GM21423 (cell line): ENCODE measurements around the gene ADAMTS19.
"Not testable (repeated sequence)": the region's sequence is repeated elsewhere in the genome, so short reads cannot be mapped to it uniquely, and the experiment has no call there.

Experiments
- ATAC-seq: cut with Tn5 transposase; IDR thresholded peaks from one replicate; pipeline ENCODE4 v1.9.1; 2021; ENCODE audit warnings: mild to moderate bottlenecking, moderate library complexity; ENCODE audit not compliant: unreplicated experiment

ADAMTS19 gene

DNA sequence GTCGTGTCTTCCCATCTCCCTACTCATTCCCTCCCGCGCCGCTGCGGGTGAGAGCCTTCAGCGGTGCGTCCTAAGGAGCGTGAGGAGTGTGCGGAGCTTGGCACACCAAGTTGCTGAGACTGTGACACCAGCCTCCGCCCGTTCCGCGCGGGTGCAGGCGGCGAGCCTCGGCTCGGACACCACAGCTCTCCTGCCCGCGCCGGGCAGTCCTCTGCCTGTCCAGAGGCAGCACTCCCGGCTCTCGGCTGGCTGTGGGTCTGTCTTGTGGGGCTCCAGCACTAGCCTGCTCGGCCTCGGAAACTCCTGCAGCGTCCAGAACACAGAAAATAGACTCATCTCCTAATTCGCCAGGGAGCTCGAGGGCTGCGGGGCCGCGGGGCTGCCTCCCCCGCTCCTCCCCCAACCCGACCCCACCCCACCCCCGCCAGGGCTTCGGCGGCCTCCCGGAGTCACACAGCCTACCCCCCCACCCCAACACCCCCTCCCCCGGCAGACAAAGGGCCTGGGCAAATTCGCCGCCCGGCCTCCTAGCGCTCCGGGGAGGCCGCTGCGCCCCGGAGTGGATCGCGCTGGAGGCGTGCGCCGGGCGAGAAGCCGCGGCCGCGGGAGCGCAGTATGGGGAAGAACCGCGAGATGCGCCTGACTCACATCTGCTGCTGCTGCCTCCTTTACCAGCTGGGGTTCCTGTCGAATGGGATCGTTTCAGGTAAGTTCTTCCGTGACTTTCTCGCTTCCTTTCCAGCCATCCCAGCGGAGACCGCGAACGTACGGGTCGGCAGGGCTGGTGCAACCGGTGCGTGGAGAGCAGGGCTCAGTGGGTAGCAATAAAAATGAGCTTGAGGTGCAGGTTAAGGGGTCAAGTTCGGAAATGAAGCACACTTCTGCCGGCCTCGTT is at the start of gene ADAMTS19:
Gene ADAMTS19 (plus strand): TSS at position 522 of the 895 bp plus-strand sequence. CDS start 94 bp downstream, at position 616.
- ATAC-seq = no peak

DNA sequence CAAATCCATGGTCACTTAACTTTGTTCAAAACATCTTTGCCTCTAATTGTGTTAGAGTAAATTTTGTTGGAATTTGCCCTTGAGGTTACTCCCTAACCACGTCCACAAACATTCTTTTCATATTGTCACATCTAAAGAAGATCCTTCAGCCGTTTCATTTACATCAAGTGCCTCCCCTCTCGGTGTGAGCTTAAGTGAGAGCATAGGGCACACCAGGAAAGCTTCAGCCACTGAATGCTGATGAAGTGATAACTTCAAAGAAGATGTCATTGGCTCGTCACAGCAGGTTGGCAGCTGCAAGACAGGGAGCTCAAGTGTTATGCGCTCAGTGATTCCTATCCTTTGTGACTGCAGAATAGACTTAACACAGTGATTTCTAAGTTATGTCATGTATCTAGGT is 49.6 kb upstream of the ADAMTS19 start:
- ATAC-seq = no peak

- no peak for ATAC-seq
Observed at GRCh38 chr5:129412721-129413120, 47.4 kb upstream of the ADAMTS19 start.

DNA sequence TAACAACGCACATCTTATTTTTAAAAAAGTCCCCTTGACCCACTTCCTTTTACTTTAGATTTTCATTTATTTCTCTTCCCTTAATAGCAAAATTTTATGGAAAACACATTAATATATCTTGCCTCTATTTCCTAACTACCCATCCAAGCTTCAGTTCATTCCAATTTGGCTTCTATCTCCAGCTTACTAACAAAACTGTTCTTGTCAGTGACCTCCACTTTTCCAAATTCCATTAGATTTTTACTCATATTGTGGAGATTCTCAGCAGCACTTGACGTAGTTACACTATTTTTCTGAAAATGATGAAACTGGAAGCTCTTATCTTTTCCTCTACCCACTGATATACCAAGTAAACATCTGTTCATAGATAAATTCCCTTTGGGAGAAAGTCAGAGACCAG is 46.5 kb upstream of the ADAMTS19 start:
- ATAC-seq = no peak

GRCh38 chr5:129419292-129419691 is 40.8 kb upstream of the ADAMTS19 start:
- no peak for ATAC-seq

GRCh38 chr5:129425031-129425430 is 35.1 kb upstream of the ADAMTS19 start:
- no peak for ATAC-seq

DNA sequence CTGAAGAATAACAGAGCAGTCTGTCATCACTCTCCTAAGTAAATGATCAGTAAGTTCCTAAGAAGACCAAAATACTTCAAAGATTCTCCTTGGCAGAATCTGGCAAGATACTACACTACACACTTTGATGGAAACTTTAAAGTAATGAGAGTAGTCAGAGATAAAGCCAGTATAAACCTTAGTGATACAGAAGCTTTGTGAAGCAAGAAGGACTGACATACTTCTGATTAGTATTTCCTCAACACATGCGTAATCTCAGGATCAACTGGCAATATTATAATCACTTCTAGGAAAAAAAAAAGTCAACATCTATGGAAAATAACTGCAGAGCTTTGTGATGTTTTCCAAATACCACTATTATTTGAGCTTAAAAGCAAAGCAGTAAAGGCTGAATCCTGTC is 34.0 kb upstream of the ADAMTS19 start:
- no peak for ATAC-seq

GRCh38 chr5:129428636-129429035 is 31.5 kb upstream of the ADAMTS19 start:
- ATAC-seq = not testable (repeated sequence)

- no peak for ATAC-seq
Observed at GRCh38 chr5:129431406-129431805, 28.7 kb upstream of the ADAMTS19 start.

- no peak for ATAC-seq
Observed at GRCh38 chr5:129438322-129438721, 21.8 kb upstream of the ADAMTS19 start.

GRCh38 chr5:129440424-129440823 is 19.7 kb upstream of the ADAMTS19 start:
- no peak for ATAC-seq

DNA sequence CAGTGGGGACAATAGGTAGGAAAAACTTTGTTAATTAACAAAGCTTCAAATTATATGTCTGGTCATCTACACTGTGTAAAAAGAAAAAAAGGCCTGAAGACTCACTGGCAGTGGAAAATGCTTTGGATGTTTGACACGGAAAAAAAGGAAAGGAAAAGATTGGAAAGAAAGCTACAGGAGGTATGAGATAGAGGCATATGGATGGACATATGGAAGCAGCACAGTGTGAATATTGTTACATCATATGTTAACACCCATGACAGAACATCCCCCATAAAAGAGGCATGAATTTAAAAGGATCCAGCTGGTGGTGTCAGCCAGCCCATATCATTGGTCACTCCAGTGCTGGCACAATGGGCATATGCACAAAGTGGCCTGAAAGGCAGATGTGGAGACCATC is 19.0 kb upstream of the ADAMTS19 start:
- no peak for ATAC-seq

- no peak for ATAC-seq
Observed at GRCh38 chr5:129445379-129445778, 14.7 kb upstream of the ADAMTS19 start.

- no peak for ATAC-seq
Observed at GRCh38 chr5:129447968-129448367, 12.1 kb upstream of the ADAMTS19 start.

- no peak for ATAC-seq
Observed at GRCh38 chr5:129448654-129449053, 11.4 kb upstream of the ADAMTS19 start.

GRCh38 chr5:129454461-129454860 is 5.6 kb upstream of the ADAMTS19 start:
- no peak for ATAC-seq

- no peak for ATAC-seq
Observed at GRCh38 chr5:129459450-129459776, 685 bp upstream of the ADAMTS19 start.

DNA sequence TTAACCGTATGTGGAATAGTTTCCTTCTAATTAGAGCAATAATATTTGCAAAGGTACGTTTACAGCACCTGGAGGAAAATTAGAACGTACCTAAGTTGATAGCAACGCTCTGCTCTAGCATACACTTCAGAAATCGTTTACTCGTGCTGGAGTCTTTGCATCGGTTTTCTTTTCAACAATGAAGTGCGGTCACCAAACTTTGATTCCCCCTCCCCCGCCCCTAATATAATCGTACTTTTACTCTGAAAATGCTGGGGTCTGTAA is 506 bp downstream of the ADAMTS19 start:
- ATAC-seq = no peak

DNA sequence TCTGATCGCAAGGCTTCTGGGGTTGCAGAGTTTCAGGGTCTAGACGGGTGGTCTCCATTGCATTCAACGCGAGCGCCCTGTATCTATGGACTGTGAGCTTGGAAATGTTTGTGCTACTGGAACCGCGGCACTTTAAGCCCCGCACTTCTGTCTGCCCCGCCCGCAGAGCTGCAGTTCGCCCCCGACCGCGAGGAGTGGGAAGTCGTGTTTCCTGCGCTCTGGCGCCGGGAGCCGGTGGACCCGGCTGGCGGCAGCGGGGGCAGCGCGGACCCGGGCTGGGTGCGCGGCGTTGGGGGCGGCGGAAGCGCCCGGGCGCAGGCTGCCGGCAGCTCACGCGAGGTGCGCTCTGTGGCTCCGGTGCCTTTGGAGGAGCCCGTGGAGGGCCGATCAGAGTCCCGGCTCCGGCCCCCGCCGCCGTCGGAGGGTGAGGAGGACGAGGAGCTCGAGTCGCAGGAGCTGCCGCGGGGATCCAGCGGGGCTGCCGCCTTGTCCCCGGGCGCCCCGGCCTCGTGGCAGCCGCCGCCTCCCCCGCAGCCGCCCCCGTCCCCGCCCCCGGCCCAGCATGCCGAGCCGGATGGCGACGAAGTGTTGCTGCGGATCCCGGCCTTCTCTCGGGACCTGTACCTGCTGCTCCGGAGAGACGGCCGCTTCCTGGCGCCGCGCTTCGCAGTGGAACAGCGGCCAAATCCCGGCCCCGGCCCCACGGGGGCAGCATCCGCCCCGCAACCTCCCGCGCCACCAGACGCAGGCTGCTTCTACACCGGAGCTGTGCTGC is 1.0 kb downstream of the ADAMTS19 start:
- ATAC-seq = peak; percentile 46

DNA sequence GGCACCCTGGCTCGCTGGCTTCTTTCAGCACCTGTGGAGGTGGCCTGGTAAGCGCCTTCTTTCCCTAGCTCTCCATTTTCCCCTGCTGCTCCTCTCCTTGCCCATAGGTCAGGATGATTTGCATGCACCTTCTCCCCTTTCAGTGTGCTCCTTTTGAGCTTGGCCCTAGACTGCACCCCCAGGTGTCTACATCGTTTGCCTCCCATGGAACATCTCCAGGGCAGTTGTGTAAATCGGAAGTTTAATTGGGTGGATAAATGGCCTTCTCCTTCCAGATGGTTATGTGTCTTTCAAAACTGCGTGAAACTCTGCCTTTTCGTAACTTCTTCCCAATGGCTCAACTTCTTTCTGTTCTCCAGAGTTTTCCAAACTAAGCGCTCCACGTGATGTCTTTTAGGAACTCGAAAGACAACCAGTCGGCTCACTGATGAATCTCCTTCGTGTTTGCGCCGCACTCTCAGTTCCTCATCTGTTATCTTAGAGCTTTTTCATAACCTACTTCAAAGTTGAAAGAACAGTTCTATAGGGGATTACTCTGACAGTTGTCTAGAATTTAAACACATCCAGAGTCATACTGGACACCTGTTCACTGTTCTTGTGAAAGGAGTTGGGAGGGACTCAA is 1.7 kb downstream of the ADAMTS19 start:
- no peak for ATAC-seq

GRCh38 chr5:129465776-129466344 is 5.8 kb downstream of the ADAMTS19 start:
- ATAC-seq = no peak

DNA sequence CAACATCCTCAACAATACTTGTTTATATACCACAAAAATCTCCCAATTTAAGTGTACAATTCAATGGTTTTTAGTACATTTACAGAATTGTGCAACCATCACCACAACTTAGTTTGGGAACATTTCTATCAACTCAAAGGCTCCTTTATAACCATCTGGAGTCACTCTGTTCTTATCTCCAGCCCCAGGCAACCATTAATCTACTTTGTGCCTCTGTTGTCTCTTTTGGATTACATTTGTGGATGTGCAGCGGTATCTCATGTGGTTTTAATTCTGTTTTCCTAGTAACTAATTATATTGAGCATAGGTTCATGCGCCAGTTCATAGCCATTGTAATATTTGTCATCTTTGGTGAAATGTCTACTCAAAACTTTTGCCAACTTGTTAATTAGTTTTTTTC is 14.4 kb downstream of the ADAMTS19 start:
- no peak for ATAC-seq
